HG03469 (cell line): ENCODE data around the gene PRR12.

Experiments used
- ATAC-seq: cut with Tn5 transposase; IDR thresholded peaks from one replicate; pipeline ENCODE4 v1.9.1; 2021; ENCODE audit warnings: mild to moderate bottlenecking, moderate library complexity, moderate number of reproducible peaks; ENCODE audit not compliant: unreplicated experiment

The PRR12 gene

GRCh38 chr19:49662011-49662410 is 71.0 kb downstream of the PRR12 start:
- ATAC-seq, result no peak

DNA sequence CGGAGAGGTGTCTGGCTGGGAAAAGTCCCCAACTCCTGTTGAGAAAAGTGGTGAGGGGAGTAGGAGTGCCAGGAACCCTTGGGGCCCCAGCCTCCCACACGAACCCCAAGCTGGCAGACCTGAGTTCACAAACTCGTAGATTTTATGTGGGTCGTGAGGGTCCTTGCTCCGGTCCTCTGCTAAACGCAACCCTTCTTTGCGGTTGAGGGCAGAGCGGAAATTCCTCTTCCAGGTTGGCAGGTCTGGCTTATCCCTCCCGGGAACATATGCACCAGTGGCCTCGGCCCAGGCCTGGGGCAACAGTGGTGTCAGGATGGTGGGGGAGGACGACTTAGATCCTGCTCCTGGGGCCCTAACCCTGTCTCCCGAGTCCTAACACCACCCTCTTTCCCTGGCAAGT is 72.2 kb downstream of the PRR12 start:
- no peak for ATAC-seq

GRCh38 chr19:49664171-49665035 is 73.4 kb downstream of the PRR12 start:
- no peak for ATAC-seq

DNA sequence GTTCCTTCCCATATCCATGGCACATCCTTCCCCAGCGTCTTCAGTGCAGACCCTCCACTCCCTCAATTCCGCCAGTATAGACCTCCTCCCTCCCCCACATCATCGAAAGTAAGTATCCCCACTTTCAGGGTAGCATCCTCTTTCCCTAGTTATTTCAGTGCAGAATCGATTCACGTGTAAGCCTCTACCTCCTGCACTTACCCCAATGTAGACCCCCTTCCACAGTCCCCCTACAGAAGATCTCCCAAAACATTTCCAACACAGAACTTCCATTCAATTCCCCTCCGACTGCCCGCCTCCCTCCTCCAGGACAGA is 74.0 kb downstream of the PRR12 start:
- no peak for ATAC-seq

DNA sequence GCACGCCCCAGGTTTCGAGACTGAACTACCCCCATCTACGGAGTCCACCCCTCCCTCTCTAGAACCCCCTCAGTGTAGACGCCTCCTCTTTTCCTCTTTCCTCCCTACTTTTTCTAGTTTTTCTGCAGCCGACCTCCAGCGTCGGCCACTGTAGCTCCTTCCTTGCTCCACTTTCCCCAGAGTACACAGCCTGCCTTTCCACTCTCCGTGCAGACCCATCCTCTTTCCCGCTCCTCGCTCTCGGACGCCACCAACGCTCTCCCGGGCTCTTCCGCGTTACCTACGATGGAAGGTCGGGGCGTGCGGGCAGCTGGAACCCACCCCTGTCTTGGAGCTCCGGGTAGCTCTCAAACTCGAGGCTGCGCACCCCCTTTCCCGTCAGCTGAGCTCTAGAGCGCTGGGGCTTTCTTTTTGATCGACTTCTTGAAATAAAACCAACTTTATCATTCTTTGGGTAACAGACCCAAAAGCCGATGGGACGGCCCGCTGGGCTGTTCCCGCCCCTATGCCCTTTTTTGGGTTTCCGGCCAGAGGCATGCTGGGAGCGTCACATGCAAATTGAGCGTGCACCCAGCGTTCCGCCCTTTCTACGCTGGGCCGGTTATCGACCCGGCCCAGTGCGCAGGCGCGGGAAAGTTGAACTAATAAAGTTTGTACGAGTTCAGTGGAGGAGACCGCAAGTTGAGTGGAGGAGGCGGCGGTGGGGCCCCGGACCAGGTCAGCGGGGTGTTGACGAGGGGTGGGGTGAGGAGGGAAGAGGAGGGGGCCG is 74.6 kb downstream of the PRR12 start, which contains the start of the genes BCL2L12 and IRF3:
BCL2L12 (plus strand) TSS at position 583 of the 769 bp plus-strand sequence. CDS start 760 bp downstream, outside the sequence.
IRF3 (minus strand) TSS at position 507 of the 769 bp plus-strand sequence. CDS start 1,019 bp downstream, outside the sequence.
- peak; percentile 61 for ATAC-seq

DNA sequence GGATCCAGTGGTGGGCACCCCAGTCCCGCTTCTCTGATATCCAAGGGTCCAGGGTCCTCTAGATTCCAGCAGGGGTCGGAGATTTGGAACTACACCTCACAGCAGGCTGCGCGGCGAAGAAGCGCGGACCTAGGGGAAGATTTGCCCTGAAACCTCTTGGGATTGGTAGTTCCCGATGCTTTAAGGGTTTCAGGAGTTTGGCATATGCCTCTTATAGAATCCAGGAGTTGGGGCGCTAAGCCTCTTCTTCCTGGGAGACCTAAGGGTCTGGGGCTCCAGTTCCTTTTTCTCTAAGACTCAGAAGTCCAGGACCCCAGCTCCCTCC is 75.1 kb downstream of the PRR12 start:
- no peak for ATAC-seq

DNA sequence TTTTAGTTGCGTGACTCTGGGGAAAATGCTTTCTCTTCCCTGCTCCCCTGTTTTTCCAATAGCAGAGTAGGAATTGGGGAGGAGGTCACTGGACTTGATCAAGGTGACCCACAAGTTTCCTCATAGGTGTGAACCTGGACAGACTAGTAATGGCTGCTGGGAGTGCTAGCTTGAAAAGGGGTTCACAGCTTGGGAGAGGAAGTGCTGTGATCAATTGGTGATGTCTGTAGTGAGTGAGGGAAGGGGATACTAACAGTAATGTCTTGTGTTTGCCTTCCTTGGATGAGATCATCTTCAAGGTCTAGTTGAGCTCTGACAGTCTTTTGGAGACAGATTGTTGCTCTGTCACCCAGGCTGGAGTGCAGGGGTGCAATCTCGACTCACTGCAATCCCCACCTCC is 76.5 kb downstream of the PRR12 start:
- ATAC-seq, result no peak

DNA sequence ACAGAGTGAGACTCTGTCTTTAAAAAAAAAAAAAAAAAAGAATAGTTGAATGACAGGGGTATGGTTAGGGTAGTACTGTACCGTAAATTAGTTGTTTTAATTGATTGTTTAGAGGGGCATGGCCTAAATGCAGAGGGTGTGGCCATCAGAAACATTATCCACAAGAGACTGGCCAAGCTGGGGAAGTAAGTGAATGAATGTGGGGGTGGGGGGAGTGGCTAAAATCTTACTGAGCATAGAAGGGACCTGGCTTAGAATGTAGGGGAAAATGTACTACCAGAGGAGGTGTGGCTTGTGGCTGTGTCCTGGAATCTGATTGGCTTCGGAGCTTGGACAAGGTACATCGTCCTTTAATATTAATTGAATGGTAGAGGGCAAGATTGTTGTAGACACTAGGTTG is 78.5 kb downstream of the PRR12 start:
- ATAC-seq, result no peak

- ATAC-seq, result no peak
Observed at GRCh38 chr19:49672131-49672919, 81.3 kb downstream of the PRR12 start.
